ENCODE data around the gene CATSPERE. TPM values are rescaled to one million over a fixed set of nuclear protein-coding genes. Genes with fewer than 3 reads are reported as not detected.

CATSPERE gene
- total RNA-seq, 2 donors from 2014 or later, result 0.33 to 0.42 TPM

DNA sequence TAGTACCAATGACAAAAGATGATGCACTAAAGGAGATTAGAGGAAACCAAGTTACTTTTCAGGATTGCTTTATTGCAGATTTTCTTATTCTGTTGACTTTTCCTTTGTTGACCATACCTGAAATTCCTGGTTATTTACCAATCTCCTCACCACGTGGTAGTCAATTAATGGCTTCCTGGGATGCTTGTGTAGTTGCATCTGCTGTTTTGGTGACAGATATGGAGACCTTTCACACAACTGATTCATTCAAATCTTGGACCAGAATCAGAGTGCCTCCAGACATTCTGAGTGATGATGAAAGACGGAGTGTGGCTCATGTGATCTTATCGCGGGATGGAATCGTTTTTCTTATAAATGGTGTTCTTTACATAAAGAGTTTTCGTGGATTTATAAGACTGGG is 91.3 kb downstream of the CATSPERE start:
- Histone ChIP-seq H3K36me3 (ENCODE audit: control insufficient read depth, insufficient read depth, low read length) (no peaks in the 10 kb centered on the region), H3K27me3 (ENCODE audit: control insufficient read depth, insufficient read depth, low read length, poor library complexity, severe bottlenecking) (no peaks in the 10 kb centered on the region), H3K4me1 (ENCODE audit: control insufficient read depth, insufficient read depth, low read length) (no peaks in the 10 kb centered on the region), H3K9ac (ENCODE audit: extremely low read depth, low read length, poor library complexity, severe bottlenecking) (no peak overlapping the region), H3K4me3 (ENCODE audit: low read length) (no peak overlapping the region), H3K27ac (ENCODE audit: low read depth, low read length) (no peak overlapping the region), H3K9me3 (ENCODE audit: control insufficient read depth, low read length) (peaks cover 10% of the 10 kb centered on the region)
- H3K4me3 Mint-ChIP-seq, result no peak overlapping the region
- H3K27ac Mint-ChIP-seq, result no peak overlapping the region
- peaks cover 12% of the 10 kb centered on the region for H3K9me3 Mint-ChIP-seq
- no peak for DNase-seq
- no peaks in the 10 kb centered on the region for H3K4me1 Mint-ChIP-seq
- TF ChIP-seq, protein P1, sequence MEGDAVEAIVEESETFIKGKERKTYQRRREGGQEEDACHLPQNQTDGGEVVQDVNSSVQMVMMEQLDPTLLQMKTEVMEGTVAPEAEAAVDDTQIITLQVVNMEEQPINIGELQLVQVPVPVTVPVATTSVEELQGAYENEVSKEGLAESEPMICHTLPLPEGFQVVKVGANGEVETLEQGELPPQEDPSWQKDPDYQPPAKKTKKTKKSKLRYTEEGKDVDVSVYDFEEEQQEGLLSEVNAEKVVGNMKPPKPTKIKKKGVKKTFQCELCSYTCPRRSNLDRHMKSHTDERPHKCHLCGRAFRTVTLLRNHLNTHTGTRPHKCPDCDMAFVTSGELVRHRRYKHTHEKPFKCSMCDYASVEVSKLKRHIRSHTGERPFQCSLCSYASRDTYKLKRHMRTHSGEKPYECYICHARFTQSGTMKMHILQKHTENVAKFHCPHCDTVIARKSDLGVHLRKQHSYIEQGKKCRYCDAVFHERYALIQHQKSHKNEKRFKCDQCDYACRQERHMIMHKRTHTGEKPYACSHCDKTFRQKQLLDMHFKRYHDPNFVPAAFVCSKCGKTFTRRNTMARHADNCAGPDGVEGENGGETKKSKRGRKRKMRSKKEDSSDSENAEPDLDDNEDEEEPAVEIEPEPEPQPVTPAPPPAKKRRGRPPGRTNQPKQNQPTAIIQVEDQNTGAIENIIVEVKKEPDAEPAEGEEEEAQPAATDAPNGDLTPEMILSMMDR (conservative IDR thresholded peaks at IDR 0.05), result no peak
- H3K27me3 Mint-ChIP-seq (ENCODE audit: insufficient read depth), result no peaks in the 10 kb centered on the region
- H3K36me3 Mint-ChIP-seq (ENCODE audit: low read depth), result no peaks in the 10 kb centered on the region
- 94 to 97% methylated on average over 4 to 6 of the region's 6 CpGs for WGBS, 2 experiments (ENCODE audit: insufficient coverage in 1 of 2, insufficient read length in 1 of 2)

DNA sequence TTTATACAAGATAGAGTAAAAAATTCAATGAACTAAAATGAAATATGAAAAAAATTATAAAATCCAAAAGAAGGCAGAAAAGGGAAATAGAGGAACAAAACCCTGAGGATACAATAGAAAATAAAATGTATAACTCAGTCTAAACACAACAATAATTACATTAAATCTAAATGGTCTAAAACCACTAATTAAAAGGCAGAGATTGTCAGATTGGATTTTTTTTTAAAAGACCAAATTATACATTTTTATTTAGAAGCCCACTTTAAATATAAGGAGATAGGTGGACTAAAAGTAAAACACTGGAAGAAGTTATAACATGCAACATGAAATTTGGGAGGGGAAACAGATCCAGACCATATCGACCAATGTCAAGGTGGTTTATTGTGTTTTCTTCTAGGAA is 95.2 kb downstream of the CATSPERE start:
- no peaks in the 10 kb centered on the region for H3K27me3 Mint-ChIP-seq (ENCODE audit: insufficient read depth)

DNA sequence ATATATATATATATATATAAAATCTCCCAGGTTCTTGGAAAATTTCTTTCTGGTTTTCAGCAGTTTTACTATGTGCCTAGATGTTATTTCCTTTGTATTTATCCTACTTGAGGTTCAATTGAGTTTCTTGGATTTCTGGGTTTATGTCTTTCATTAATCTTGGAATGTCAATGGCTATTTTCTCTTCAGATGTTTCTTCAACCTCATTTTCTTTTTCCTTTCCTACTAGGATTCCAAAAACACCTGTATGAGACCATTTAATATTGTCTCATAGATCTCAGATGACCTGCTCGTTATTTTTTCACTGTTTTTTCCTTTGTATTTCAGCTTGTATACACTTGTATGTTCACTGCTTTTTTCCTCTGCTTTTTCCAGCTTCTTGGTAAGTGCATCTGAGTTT is 96.5 kb downstream of the CATSPERE start:
- 85 to 86% methylated on average over 1 of the region's 1 CpG for WGBS, 2 experiments (ENCODE audit: insufficient coverage in 1 of 2, insufficient read length in 1 of 2)
- DNase-seq, result no peak
- H3K27ac ChIP-seq (ENCODE audit: low read depth, low read length), result no peak overlapping the region
- no peak overlapping the region for H3K27ac Mint-ChIP-seq
- no peaks in the 10 kb centered on the region for H3K4me1 Mint-ChIP-seq
- H3K36me3 Mint-ChIP-seq (ENCODE audit: low read depth), result no peaks in the 10 kb centered on the region
- no peak overlapping the region for H3K9ac ChIP-seq (ENCODE audit: extremely low read depth, low read length, poor library complexity, severe bottlenecking)
- H3K9me3 ChIP-seq (ENCODE audit: control insufficient read depth, low read length), result peaks cover 15% of the 10 kb centered on the region
- no peak overlapping the region for H3K4me3 Mint-ChIP-seq
- H3K9me3 Mint-ChIP-seq, result peaks cover 26% of the 10 kb centered on the region
- H3K4me3 ChIP-seq (ENCODE audit: low read length), result no peak overlapping the region
- no peaks in the 10 kb centered on the region for H3K36me3 ChIP-seq (ENCODE audit: control insufficient read depth, insufficient read depth, low read length)
- no peaks in the 10 kb centered on the region for H3K4me1 ChIP-seq (ENCODE audit: control insufficient read depth, insufficient read depth, low read length)
- H3K27me3 ChIP-seq (ENCODE audit: control insufficient read depth, insufficient read depth, low read length, poor library complexity, severe bottlenecking), result no peaks in the 10 kb centered on the region
- H3K27me3 Mint-ChIP-seq (ENCODE audit: insufficient read depth), result no peaks in the 10 kb centered on the region
- TF ChIP-seq, protein P1 (conservative IDR thresholded peaks at IDR 0.05), result no peak

More for the DNA sequence above, 95.2 kb downstream of the CATSPERE start:
- Mint-ChIP-seq H3K9me3 (peaks cover 26% of the 10 kb centered on the region), H3K4me3 (no peak overlapping the region), H3K4me1 (no peaks in the 10 kb centered on the region), H3K27ac (no peak overlapping the region), H3K36me3 (ENCODE audit: low read depth) (no peaks in the 10 kb centered on the region)
- TF ChIP-seq, protein P1 (conservative IDR thresholded peaks at IDR 0.05), result no peak
- no peaks in the 10 kb centered on the region for H3K27me3 ChIP-seq (ENCODE audit: control insufficient read depth, insufficient read depth, low read length, poor library complexity, severe bottlenecking)
- no peaks in the 10 kb centered on the region for H3K4me1 ChIP-seq (ENCODE audit: control insufficient read depth, insufficient read depth, low read length)
- no peaks in the 10 kb centered on the region for H3K36me3 ChIP-seq (ENCODE audit: control insufficient read depth, insufficient read depth, low read length)
- no peak overlapping the region for H3K4me3 ChIP-seq (ENCODE audit: low read length)
- WGBS, 2 experiments (ENCODE audit: insufficient coverage in 1 of 2, insufficient read length in 1 of 2), result 100% methylated on average over 1 of the region's 1 CpG; no CpG with 5 or more reads in 1 of the 2 experiments
- no peak overlapping the region for H3K27ac ChIP-seq (ENCODE audit: low read depth, low read length)
- no peak overlapping the region for H3K9ac ChIP-seq (ENCODE audit: extremely low read depth, low read length, poor library complexity, severe bottlenecking)
- peaks cover 15% of the 10 kb centered on the region for H3K9me3 ChIP-seq (ENCODE audit: control insufficient read depth, low read length)
- no peak for DNase-seq
